ENCODE data around the gene KCNAB2.
"Not testable (repeated sequence)": the region's sequence is repeated elsewhere in the genome, so short reads cannot be mapped to it uniquely, and the experiment has no call there.

KCNAB2 gene

GRCh38 chr1:6052543-6053205 is 7.0 kb downstream of the KCNAB2 start:
- peak in 1 of 2 donors; percentile 34 for DNase-seq (ENCODE audit: extremely low read depth in 1 of 2, low read depth in 1 of 2)

- DNase-seq (ENCODE audit: extremely low read depth in 1 of 2, low read depth in 1 of 2), result no peak
Measured at GRCh38 chr1:6053206-6053546, 7.5 kb downstream of the KCNAB2 start.

GRCh38 chr1:6054596-6054995 is 8.9 kb downstream of the KCNAB2 start:
- DNase-seq (ENCODE audit: extremely low read depth in 1 of 2, low read depth in 1 of 2), result no peak

GRCh38 chr1:6056572-6056948 is 10.9 kb downstream of the KCNAB2 start:
- no peak for DNase-seq (ENCODE audit: extremely low read depth in 1 of 2, low read depth in 1 of 2)

- DNase-seq (ENCODE audit: extremely low read depth in 1 of 2, low read depth in 1 of 2), result no peak
Measured at GRCh38 chr1:6057170-6057845, 11.6 kb downstream of the KCNAB2 start.

GRCh38 chr1:6059866-6060265 is 14.2 kb downstream of the KCNAB2 start:
- no peak for DNase-seq (ENCODE audit: extremely low read depth in 1 of 2, low read depth in 1 of 2)

GRCh38 chr1:6062670-6063069 is 17.0 kb downstream of the KCNAB2 start:
- no peak for DNase-seq (ENCODE audit: extremely low read depth in 1 of 2, low read depth in 1 of 2)

GRCh38 chr1:6063532-6064053 is 17.9 kb downstream of the KCNAB2 start:
- not testable (repeated sequence) for DNase-seq (ENCODE audit: extremely low read depth in 1 of 2, low read depth in 1 of 2)

GRCh38 chr1:6065093-6065858 is 19.6 kb downstream of the KCNAB2 start:
- DNase-seq (ENCODE audit: extremely low read depth in 1 of 2, low read depth in 1 of 2), result no peak

- no peak for DNase-seq (ENCODE audit: extremely low read depth in 1 of 2, low read depth in 1 of 2)
Measured at GRCh38 chr1:6066680-6067079, 21.0 kb downstream of the KCNAB2 start.

GRCh38 chr1:6068073-6068472 is 22.4 kb downstream of the KCNAB2 start:
- no peak for DNase-seq (ENCODE audit: extremely low read depth in 1 of 2, low read depth in 1 of 2)

GRCh38 chr1:6068932-6069331 is 23.2 kb downstream of the KCNAB2 start:
- DNase-seq (ENCODE audit: extremely low read depth in 1 of 2, low read depth in 1 of 2), result no peak

GRCh38 chr1:6069573-6069972 is 23.9 kb downstream of the KCNAB2 start:
- no peak for DNase-seq (ENCODE audit: extremely low read depth in 1 of 2, low read depth in 1 of 2)

- DNase-seq (ENCODE audit: extremely low read depth in 1 of 2, low read depth in 1 of 2), result no peak
Measured at GRCh38 chr1:6070450-6070974, 24.8 kb downstream of the KCNAB2 start.

GRCh38 chr1:6071219-6071618 is 25.5 kb downstream of the KCNAB2 start:
- no peak for DNase-seq (ENCODE audit: extremely low read depth in 1 of 2, low read depth in 1 of 2)

- DNase-seq (ENCODE audit: extremely low read depth in 1 of 2, low read depth in 1 of 2), result no peak
Measured at GRCh38 chr1:6072774-6073479, 27.2 kb downstream of the KCNAB2 start.

- no peak for DNase-seq (ENCODE audit: extremely low read depth in 1 of 2, low read depth in 1 of 2)
Measured at GRCh38 chr1:6073480-6074053, 27.9 kb downstream of the KCNAB2 start.

GRCh38 chr1:6074192-6074901 is 28.7 kb downstream of the KCNAB2 start:
- DNase-seq (ENCODE audit: extremely low read depth in 1 of 2, low read depth in 1 of 2), result no peak

GRCh38 chr1:6075748-6076147 is 30.1 kb downstream of the KCNAB2 start:
- DNase-seq (ENCODE audit: extremely low read depth in 1 of 2, low read depth in 1 of 2), result no peak

- DNase-seq (ENCODE audit: extremely low read depth in 1 of 2, low read depth in 1 of 2), result not testable (repeated sequence)
Measured at GRCh38 chr1:6077061-6077460, 31.4 kb downstream of the KCNAB2 start.

Measured in activated CD8-positive, alpha-beta memory T cell treated with anti-CD3 and anti-CD28 coated beads for 1 hour (primary cell).